Fibroblast of lung (primary cell): ENCODE measurements around the gene DPH6.

Experiments
- CTCF ChIP-seq, 2 donors: IDR thresholded peaks in 1 of 2; conservative IDR thresholded peaks in 1 of 2; 1 replicate in 1 of 2; 2 replicates in 1 of 2; pipeline ENCODE4 v1.5.1; 2011 to 2012; ENCODE audit warnings: low read length in 2 of 2, control low read depth in 1 of 2, inconsistent platforms in 1 of 2, low read depth in 1 of 2, mild to moderate bottlenecking in 1 of 2
- EZH2 ChIP-seq: IDR thresholded peaks from 2 replicates; pipeline ENCODE4 v1.5.1; 2012; ENCODE audit warnings: low read length, control low read depth, mild to moderate bottlenecking; ENCODE audit errors: missing control alignments

- TF ChIP-seq EZH2 = no peak
- no peak for TF ChIP-seq CTCF (conservative IDR thresholded peaks at IDR 0.05 in 1 of 2, IDR thresholded peaks at IDR 0.05 in 1 of 2; ENCODE audit: low read depth in 1 of 2, low read length in 2 of 2)
Measured at GRCh38 chr15:35562641-35563040, 16.7 kb upstream of the DPH6 start.
